GM12873 (cell line): ENCODE results near the gene HBA2.

ENCODE experiments used
- CTCF ChIP-seq: IDR thresholded peaks from 2 replicates; pipeline ENCODE4 v1.5.1; 2012; ENCODE audit warnings: low read depth, mild to moderate bottlenecking, moderate library complexity, low read length, control low read depth; ENCODE audit not compliant: insufficient read depth; ENCODE audit errors: missing control alignments

HBA2 gene

DNA sequence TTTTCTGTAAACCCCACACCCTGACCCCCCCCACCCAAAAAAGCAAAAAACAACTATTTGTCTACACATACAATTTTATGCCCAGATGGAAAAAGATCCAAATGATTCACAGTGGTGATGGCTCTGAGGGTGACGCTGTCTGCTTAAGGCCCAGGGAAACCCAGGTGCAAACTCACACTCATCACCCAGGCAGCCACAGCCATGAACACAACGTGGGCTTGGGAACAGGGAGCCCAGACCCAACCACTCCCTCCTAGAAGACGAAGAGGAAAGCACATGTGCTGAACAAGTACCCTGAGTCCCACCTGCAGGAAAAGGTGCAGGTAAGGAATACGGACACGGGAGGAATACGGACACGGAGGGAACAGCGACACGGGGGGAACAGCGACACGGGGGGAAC is 13.0 kb downstream of the HBA2 start:
- TF ChIP-seq CTCF: no peak

DNA sequence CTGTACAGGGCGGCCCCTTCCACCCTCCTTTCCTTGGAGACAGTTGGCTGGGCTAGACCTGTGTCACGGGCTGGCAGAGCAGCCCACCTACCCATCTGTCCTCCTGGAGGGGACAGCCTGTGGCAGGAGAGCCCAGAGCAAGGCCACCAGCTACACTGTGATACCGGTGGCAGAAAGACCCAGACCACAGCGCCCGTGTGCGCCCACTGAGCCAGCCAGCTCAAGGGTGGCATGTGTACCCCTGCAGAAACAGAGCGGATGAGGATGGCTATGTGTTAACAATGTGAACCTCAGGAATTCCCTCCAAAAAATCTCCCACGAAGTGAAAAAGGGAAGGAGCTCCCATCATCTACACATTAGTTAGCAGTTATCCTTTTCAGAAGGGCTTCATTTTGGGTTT is 14.7 kb downstream of the HBA2 start:
- TF ChIP-seq CTCF: no peak

DNA sequence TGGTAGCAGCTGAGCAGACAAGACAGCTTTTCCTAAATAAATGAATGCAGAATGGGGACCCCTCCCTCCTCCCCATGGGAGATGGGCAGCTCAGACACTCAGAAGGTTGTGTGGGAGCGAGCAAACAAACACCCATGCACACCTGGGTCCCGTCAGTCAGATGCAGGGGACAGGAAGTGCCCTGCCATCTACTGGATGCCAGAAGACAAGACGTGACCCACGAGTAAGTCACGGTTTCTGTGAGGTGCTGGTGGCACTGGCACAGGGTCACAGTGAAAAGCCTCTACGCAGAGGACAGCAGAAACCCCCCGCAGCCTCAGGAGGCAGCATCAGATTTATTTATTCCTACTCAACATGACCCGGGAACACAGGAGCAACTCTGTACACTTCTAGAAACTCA is 16.0 kb downstream of the HBA2 start:
- peak; percentile 50 for TF ChIP-seq CTCF

- no peak for TF ChIP-seq CTCF
Observed at GRCh38 chr16:189604-190186, 17.0 kb downstream of the HBA2 start.

- no peak for TF ChIP-seq CTCF
Observed at GRCh38 chr16:191831-192230, 19.2 kb downstream of the HBA2 start.

DNA sequence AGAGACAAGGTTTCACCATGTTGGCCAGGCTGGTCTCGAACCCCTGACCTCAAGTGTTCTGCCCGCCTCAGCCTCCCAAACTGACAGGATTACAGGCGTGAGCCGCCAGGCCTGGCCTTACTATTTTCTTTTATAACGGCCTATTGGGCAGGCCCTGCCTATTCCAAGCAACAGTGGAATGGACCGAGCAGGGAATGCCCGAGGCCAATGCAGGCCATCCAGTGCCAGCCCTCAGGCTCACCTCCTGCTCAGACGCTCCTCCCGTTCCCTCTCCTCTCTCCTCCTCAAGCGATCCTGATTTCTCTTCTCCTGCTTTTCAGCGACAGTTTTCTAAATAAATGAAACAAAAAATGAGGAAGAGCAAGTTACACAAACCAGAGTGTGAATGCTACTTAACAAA is 20.0 kb downstream of the HBA2 start:
- TF ChIP-seq CTCF: no peak

- no peak for TF ChIP-seq CTCF
Observed at GRCh38 chr16:193441-193840, 20.8 kb downstream of the HBA2 start.

DNA sequence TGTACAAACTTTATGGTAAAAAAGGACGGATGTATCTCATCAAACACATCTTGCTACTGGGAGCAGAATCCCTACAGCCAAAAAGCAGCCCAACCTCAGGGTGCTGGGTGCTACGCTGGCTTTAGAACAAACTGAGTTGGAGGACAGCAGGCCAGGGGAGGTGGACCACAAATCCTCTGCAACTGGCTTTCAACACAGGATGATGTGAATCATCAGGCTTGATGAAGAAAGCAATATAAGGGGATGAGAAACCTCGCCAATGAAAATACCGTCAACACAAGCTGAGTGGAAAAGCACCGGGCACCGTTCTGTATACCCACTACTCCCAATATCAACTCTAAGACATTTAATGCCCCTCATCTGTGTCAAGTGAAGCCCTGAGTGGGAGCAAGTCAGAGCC is 21.8 kb downstream of the HBA2 start:
- TF ChIP-seq CTCF: no peak
